OCI-LY3 (cell line): ENCODE results near the gene DUSP11.
A peak's percentile ranks its signal among the peaks of the same experiment; 100 is the strongest.

Experiments used
- H2AFZ ChIP-seq: fragments of 200-600, 300-600 bp; shearing (Covaris generic); 2 replicates; pipeline ENCODE4 v1.6.0; 2014; ENCODE audit warnings: antibody characterized with exemption, low read depth, low read length
- H3K27ac ChIP-seq: fragments of 200-600, 300-600 bp; sonication (generic); 2 replicates; pipeline ENCODE4 v1.5.1; 2014; ENCODE audit warnings: mild to moderate bottlenecking, low read length, moderate library complexity, mixed read lengths
- H3K27me3 ChIP-seq: fragments of 200-600, 300-600 bp; sonication (generic); 2 replicates; pipeline ENCODE4 v1.6.1; 2014; ENCODE audit warnings: low read depth, low read length, mixed read lengths
- H3K36me3 ChIP-seq: fragments of 200-600, 300-600 bp; sonication (generic); replicated peaks from 2 replicates; pipeline ENCODE3; 2014; ENCODE audit warnings: low read depth, low read length, mixed read lengths
- H3K4me1 ChIP-seq: fragments of 300-600, 200-600 bp; sonication (generic); 2 replicates; pipeline ENCODE4 v1.6.1; 2014; ENCODE audit warnings: low read length, mixed read lengths
- H3K4me2 ChIP-seq: fragments of 200-600, 300-600 bp; sonication (generic); 2 replicates; pipeline ENCODE4 v1.6.1; 2014; ENCODE audit warnings: low read length, mixed read lengths
- H3K4me3 ChIP-seq: fragments of 300-600, 200-600 bp; sonication (generic); 2 replicates; pipeline ENCODE4 v1.5.1; 2014; ENCODE audit warnings: antibody characterized with exemption, mild to moderate bottlenecking, low read length, moderate library complexity
- H3K79me2 ChIP-seq: fragments of 300-600, 200-600 bp; shearing (Covaris generic); 2 replicates; pipeline ENCODE4 v1.6.1; 2014; ENCODE audit warnings: mild to moderate bottlenecking, low read length, mixed read lengths
- H3K9ac ChIP-seq: fragments of 300-600, 200-600 bp; shearing (Covaris generic); 2 replicates; pipeline ENCODE4 v1.6.0; 2014; ENCODE audit warnings: mild to moderate bottlenecking, low read length, moderate library complexity
- H3K9me3 ChIP-seq: fragments of 200-600, 300-600 bp; shearing (Covaris generic); 2 replicates; pipeline ENCODE4 v1.6.1; 2014; ENCODE audit warnings: low read length, mixed read lengths; ENCODE audit not compliant: insufficient read depth
- H4K20me1 ChIP-seq: fragments of 200-600, 300-600 bp; sonication (generic); 2 replicates; pipeline ENCODE4 v1.6.1; 2016; ENCODE audit warnings: low read length, mixed read lengths; ENCODE audit not compliant: insufficient read depth
- EZH2phosphoT487 ChIP-seq: fragments of 200-600 bp; shearing (Covaris generic); IDR thresholded peaks from 2 replicates; pipeline ENCODE4 v1.6.1; 2018; ENCODE audit warnings: antibody characterized with exemption, mixed run types, low read depth
- TF ChIP-seq, protein P1 (sequence below): fragments of 200-600, 300-600 bp; sonication (generic); IDR thresholded peaks from 2 replicates; pipeline ENCODE4 v1.5.1; 2014; ENCODE audit warnings: antibody characterized with exemption, low read length, low read depth

DUSP11 gene

DNA sequence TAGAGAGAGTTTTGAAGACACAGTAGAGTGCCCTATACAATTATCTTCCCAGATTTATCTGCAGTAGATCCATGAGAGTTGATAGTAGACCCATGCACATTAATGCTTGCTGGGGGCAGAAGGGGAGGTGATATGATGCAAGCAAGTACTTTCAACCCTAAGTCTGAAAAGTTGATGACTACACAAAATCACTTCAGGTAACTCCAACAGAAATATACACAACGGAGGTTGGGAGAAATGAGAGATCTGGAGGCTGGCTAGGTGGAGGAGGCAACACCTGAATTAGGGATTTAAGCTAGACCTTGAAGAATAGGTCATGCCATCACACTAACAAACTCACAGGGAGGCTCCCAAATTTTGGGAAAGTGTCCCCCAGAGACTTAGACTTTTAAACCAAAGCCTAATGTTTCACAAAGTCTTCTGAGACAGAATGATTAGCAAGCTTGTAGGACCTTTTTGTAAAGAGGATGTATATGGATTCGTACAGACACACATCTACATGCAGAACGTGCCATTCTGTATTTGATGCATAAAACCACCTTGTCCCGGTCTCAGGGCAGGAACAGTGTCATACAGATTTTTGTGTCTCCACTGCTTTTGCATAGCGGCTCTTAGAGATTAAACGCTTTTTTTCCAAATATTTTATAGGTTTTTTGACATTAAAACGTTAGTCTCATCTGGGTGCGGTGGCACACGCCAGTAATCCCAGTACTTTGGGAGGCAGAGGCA lies 47.9 kb upstream of the DUSP11 start:
- H3K27me3 ChIP-seq = no peaks in the 10 kb centered on the region
- H3K4me2 ChIP-seq = peak overlapping the region; percentile 62
- no peak for TF ChIP-seq EZH2phosphoT487
- TF ChIP-seq, protein P1, sequence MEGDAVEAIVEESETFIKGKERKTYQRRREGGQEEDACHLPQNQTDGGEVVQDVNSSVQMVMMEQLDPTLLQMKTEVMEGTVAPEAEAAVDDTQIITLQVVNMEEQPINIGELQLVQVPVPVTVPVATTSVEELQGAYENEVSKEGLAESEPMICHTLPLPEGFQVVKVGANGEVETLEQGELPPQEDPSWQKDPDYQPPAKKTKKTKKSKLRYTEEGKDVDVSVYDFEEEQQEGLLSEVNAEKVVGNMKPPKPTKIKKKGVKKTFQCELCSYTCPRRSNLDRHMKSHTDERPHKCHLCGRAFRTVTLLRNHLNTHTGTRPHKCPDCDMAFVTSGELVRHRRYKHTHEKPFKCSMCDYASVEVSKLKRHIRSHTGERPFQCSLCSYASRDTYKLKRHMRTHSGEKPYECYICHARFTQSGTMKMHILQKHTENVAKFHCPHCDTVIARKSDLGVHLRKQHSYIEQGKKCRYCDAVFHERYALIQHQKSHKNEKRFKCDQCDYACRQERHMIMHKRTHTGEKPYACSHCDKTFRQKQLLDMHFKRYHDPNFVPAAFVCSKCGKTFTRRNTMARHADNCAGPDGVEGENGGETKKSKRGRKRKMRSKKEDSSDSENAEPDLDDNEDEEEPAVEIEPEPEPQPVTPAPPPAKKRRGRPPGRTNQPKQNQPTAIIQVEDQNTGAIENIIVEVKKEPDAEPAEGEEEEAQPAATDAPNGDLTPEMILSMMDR = no peak
- H3K79me2 ChIP-seq = peaks cover 24% of the 10 kb centered on the region
- no peaks in the 10 kb centered on the region for H3K9me3 ChIP-seq
- H3K4me1 ChIP-seq = peaks cover 43% of the 10 kb centered on the region
- H2AFZ ChIP-seq = peak overlapping the region; percentile 69
- peak overlapping the region; percentile 61 for H3K9ac ChIP-seq
- peak overlapping the region; percentile 38 for H3K27ac ChIP-seq
- H3K36me3 ChIP-seq = peaks cover 16% of the 10 kb centered on the region
- H3K4me3 ChIP-seq = peak overlapping the region; percentile 93
- H4K20me1 ChIP-seq = no peaks in the 10 kb centered on the region

DNA sequence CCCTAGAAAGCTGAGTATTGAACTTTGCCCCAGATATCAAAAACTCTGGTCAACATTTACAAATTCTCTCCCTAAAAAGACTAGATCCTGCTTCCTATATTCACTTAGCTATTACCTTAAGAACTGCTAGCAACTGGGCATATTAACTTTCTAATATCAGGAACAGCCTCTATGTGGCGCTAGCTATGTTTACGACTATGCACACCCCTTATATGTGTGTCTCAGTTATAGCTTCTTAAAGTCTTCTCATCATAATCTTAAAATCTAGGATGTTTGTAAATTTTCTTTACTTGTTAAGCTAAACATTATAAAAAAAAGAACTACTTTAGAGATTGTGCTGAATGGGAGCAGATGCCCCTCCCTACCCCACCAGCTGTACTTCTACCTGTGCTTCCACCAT lies 47.1 kb upstream of the DUSP11 start:
- no peaks in the 10 kb centered on the region for H3K27me3 ChIP-seq
- peaks cover 11% of the 10 kb centered on the region for H3K36me3 ChIP-seq
- H2AFZ ChIP-seq = no peak overlapping the region
- no peak overlapping the region for H3K9ac ChIP-seq
- no peak overlapping the region for H3K27ac ChIP-seq
- no peak overlapping the region for H3K4me3 ChIP-seq
- TF ChIP-seq, protein P1 = peak; percentile 78
- no peak for TF ChIP-seq EZH2phosphoT487
- no peak overlapping the region for H3K4me2 ChIP-seq
- no peaks in the 10 kb centered on the region for H4K20me1 ChIP-seq
- H3K79me2 ChIP-seq = peaks cover 24% of the 10 kb centered on the region
- no peaks in the 10 kb centered on the region for H3K9me3 ChIP-seq
- peaks cover 47% of the 10 kb centered on the region for H3K4me1 ChIP-seq

DNA sequence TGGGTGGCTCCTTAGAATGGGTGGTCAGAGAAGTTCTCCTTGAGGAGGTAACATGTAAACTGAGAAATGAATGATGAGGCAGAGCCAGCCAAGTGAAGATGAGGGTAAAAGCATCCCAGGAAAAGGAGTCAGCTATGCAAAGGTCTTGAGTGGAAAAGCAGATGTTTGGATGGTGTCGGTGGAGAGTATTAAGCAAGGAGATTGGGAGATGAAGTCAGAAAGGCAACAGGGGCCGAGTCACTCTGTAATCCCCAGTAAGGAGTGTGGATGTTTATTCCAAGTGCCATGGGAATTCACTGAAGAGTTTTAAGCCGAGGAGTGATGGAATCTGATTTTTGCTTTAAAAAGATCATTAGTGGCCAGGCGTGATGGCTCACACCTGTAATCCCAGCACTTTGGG lies 45.5 kb upstream of the DUSP11 start:
- Histone ChIP-seq H2AFZ (no peak overlapping the region), H3K27me3 (no peaks in the 10 kb centered on the region), H3K4me3 (no peak overlapping the region), H3K9me3 (no peaks in the 10 kb centered on the region), H3K36me3 (no peaks in the 10 kb centered on the region), H3K9ac (no peak overlapping the region), H3K4me2 (no peak overlapping the region), H3K79me2 (peaks cover 17% of the 10 kb centered on the region), H3K27ac (no peak overlapping the region), H3K4me1 (peaks cover 63% of the 10 kb centered on the region), H4K20me1 (no peaks in the 10 kb centered on the region)
- TF ChIP-seq EZH2phosphoT487 = no peak
- TF ChIP-seq, protein P1 = no peak

DNA sequence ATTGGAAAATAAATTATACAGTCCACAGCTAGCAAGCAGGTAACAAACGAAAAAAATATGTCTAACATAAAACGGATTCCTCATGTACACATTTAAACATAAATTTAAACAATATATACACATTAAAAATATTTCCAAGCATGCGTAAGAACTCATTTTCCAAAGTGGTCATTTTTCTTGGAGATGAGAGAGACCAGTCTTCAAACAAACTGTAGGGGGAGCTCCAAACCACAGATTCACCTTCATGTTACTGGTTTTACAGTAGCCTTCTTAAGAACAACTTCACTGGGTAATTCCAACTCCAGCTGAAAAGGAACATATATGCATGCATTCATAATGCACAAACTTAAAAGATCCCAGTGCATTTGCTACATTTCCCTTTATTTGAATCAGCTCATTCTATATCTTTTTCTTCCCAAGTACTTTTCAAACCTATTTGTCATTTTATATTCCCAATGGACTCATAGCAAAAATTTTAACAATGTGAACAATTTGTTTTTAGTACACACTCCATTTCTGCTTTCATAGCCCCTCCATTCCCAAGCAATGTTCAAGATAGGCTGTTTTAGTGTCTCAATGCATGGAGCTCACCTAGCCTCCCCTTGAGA lies 44.1 kb upstream of the DUSP11 start:
- peak overlapping the region; percentile 82; the same call in 1 of the 2 replicates for H3K9ac ChIP-seq
- H3K4me3 ChIP-seq = no peak overlapping the region
- H3K4me2 ChIP-seq = peak overlapping the region; percentile 75; the same call in 1 of the 2 replicates
- H3K27me3 ChIP-seq = no peaks in the 10 kb centered on the region
- H3K9me3 ChIP-seq = no peaks in the 10 kb centered on the region
- no peaks in the 10 kb centered on the region for H4K20me1 ChIP-seq
- no peak overlapping the region for H2AFZ ChIP-seq
- H3K27ac ChIP-seq = peak overlapping the region; percentile 98
- TF ChIP-seq EZH2phosphoT487 = no peak
- TF ChIP-seq, protein P1 = peak; percentile 91
- H3K36me3 ChIP-seq = no peaks in the 10 kb centered on the region
- peaks cover 60% of the 10 kb centered on the region for H3K4me1 ChIP-seq
- peaks cover 3% of the 10 kb centered on the region for H3K79me2 ChIP-seq
